ENCODE results near the gene HTRA1.

- TF ChIP-seq, protein P1, sequence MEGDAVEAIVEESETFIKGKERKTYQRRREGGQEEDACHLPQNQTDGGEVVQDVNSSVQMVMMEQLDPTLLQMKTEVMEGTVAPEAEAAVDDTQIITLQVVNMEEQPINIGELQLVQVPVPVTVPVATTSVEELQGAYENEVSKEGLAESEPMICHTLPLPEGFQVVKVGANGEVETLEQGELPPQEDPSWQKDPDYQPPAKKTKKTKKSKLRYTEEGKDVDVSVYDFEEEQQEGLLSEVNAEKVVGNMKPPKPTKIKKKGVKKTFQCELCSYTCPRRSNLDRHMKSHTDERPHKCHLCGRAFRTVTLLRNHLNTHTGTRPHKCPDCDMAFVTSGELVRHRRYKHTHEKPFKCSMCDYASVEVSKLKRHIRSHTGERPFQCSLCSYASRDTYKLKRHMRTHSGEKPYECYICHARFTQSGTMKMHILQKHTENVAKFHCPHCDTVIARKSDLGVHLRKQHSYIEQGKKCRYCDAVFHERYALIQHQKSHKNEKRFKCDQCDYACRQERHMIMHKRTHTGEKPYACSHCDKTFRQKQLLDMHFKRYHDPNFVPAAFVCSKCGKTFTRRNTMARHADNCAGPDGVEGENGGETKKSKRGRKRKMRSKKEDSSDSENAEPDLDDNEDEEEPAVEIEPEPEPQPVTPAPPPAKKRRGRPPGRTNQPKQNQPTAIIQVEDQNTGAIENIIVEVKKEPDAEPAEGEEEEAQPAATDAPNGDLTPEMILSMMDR (IDR thresholded peaks at IDR 0.05 in 2 of 3, conservative IDR thresholded peaks at IDR 0.05 in 1 of 3; ENCODE audit: borderline replicate concordance in 1 of 3, insufficient read depth in 1 of 3, low read depth in 2 of 3, low read length in 2 of 3): no peak
- TF ChIP-seq, protein P2, sequence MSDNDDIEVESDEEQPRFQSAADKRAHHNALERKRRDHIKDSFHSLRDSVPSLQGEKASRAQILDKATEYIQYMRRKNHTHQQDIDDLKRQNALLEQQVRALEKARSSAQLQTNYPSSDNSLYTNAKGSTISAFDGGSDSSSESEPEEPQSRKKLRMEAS (IDR thresholded peaks at IDR 0.05): no peak
- TF ChIP-seq POLR2A (IDR thresholded peaks at IDR 0.05; ENCODE audit: borderline replicate concordance, extremely low read depth, insufficient read depth, insufficient read length) (no peak), POLR2AphosphoS5 (IDR thresholded peaks at IDR 0.05; ENCODE audit: low read depth, low read length) (no peak), CEBPB (IDR thresholded peaks at IDR 0.05; ENCODE audit: low read depth) (no peak), FOSL1 (IDR thresholded peaks at IDR 0.05; ENCODE audit: low read depth) (no peak)
These were observed 90.1 kb downstream of the HTRA1 start for GRCh38 chr10:122551450-122551849.
